ENCODE data around the gene ITGAE.

- TF ChIP-seq, protein P1, sequence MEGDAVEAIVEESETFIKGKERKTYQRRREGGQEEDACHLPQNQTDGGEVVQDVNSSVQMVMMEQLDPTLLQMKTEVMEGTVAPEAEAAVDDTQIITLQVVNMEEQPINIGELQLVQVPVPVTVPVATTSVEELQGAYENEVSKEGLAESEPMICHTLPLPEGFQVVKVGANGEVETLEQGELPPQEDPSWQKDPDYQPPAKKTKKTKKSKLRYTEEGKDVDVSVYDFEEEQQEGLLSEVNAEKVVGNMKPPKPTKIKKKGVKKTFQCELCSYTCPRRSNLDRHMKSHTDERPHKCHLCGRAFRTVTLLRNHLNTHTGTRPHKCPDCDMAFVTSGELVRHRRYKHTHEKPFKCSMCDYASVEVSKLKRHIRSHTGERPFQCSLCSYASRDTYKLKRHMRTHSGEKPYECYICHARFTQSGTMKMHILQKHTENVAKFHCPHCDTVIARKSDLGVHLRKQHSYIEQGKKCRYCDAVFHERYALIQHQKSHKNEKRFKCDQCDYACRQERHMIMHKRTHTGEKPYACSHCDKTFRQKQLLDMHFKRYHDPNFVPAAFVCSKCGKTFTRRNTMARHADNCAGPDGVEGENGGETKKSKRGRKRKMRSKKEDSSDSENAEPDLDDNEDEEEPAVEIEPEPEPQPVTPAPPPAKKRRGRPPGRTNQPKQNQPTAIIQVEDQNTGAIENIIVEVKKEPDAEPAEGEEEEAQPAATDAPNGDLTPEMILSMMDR (IDR thresholded peaks at IDR 0.05), result no peak
- TF ChIP-seq POLR2A (IDR thresholded peaks at IDR 0.05), result no peak
These were observed 119.4 kb downstream of the ITGAE start for GRCh38 chr17:3681565-3681964.
